ENCODE results near the gene CCDC81.

Gene CCDC81

GRCh38 chr11:86456075-86456939 is 81.6 kb downstream of the CCDC81 start:
- H3K27ac ChIP-seq (ENCODE audit: low read depth, low read length), result no peak overlapping the region

GRCh38 chr11:86458294-86459001 is 83.8 kb downstream of the CCDC81 start:
- H3K9me3 ChIP-seq (ENCODE audit: insufficient read depth, low read depth, low read length), result no peaks in the 10 kb centered on the region
- H3K9ac ChIP-seq (ENCODE audit: low read depth, low read length), result no peak overlapping the region
- no peaks in the 10 kb centered on the region; the same call in 1 of the 2 replicates for H3K4me1 ChIP-seq (ENCODE audit: insufficient read depth, low read length)
- 78% methylated on average over 5 of the region's 5 CpGs for WGBS
- H3K4me3 ChIP-seq (ENCODE audit: low read length), result no peak overlapping the region
- H3K27ac ChIP-seq (ENCODE audit: low read depth, low read length), result no peak overlapping the region
- no peaks in the 10 kb centered on the region for H3K36me3 ChIP-seq (ENCODE audit: insufficient read depth, low read length)
- H3K27me3 ChIP-seq (ENCODE audit: insufficient read depth, low read length), result no peaks in the 10 kb centered on the region

More at GRCh38 chr11:86456075-86456939, 81.6 kb downstream of the CCDC81 start:
- Histone ChIP-seq H3K27me3 (ENCODE audit: insufficient read depth, low read length) (no peaks in the 10 kb centered on the region), H3K4me3 (ENCODE audit: low read length) (no peak overlapping the region), H3K9me3 (ENCODE audit: insufficient read depth, low read depth, low read length) (no peaks in the 10 kb centered on the region), H3K4me1 (ENCODE audit: insufficient read depth, low read length) (no peaks in the 10 kb centered on the region; the same call in 1 of the 2 replicates), H3K36me3 (ENCODE audit: insufficient read depth, low read length) (no peaks in the 10 kb centered on the region), H3K9ac (ENCODE audit: low read depth, low read length) (no peak overlapping the region)
- 17% methylated on average over 9 of the region's 9 CpGs for WGBS

DNA sequence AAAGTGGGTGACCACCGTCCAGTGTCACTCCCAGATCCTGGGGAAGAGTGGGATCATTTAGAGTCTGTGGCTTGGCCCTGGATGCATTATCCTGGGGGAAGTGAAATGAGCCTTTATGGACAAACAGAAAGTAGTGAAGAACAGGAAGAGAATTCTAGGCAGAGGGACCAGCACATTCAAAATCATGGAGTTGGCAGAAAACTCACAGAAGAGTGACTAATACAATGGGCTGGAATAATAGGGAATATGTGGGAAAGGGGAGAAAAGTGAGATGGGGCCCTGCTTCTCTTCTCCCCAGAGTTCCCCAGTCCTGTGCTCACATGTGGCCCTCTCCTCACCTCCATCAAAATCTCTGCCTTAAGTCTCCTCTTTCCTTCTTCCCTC is 84.3 kb downstream of the CCDC81 start:
- no peak overlapping the region for H3K9ac ChIP-seq (ENCODE audit: low read depth, low read length)
- H3K4me1 ChIP-seq (ENCODE audit: insufficient read depth, low read length), result no peaks in the 10 kb centered on the region; the same call in 1 of the 2 replicates
- H3K9me3 ChIP-seq (ENCODE audit: insufficient read depth, low read depth, low read length), result no peaks in the 10 kb centered on the region
- no peak overlapping the region for H3K27ac ChIP-seq (ENCODE audit: low read depth, low read length)
- H3K4me3 ChIP-seq (ENCODE audit: low read length), result no peak overlapping the region
- H3K36me3 ChIP-seq (ENCODE audit: insufficient read depth, low read length), result no peaks in the 10 kb centered on the region
- no peaks in the 10 kb centered on the region for H3K27me3 ChIP-seq (ENCODE audit: insufficient read depth, low read length)
- 93% methylated on average over 1 of the region's 1 CpG for WGBS

DNA sequence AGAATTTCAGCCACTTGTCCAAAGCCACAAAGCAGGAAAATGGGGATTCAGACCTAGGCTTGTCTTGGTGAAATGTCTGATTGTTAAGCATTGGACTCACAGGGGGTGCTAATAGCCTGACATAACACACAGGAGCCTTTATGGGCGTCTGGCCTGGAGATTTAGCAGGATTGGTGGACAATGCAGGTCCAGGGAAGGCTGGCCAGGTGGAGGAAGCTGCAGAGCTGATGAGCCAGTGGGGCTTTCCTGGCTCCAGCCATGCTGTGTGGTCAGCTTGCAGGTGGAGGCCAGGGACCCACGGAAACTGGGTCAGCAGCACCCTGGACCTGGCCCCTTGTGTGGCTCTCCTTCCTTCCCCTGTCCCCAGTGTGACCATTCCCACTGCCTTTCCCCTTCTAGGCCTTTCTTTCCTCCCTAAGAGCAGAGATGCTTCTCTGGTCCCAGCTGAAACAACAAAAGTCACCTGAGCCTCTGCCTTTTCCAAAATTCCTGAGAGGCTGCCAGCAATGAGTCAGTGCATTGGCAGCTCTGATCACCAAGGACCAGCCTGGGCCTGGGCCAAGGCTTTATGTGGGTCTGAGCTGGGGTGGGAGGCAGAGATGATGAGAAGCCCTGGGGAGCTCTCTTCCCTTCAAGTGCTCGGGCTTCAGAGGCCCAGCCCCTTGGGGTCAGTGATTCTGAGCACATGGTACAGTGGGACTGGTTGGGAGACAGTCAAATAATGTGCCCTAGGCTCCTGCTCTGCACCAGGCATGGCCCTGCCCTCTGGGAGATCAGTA is 85.2 kb downstream of the CCDC81 start:
- H3K4me3 ChIP-seq (ENCODE audit: low read length), result no peak overlapping the region
- no peak overlapping the region for H3K27ac ChIP-seq (ENCODE audit: low read depth, low read length)
- no peaks in the 10 kb centered on the region for H3K36me3 ChIP-seq (ENCODE audit: insufficient read depth, low read length)
- no peak overlapping the region for H3K9ac ChIP-seq (ENCODE audit: low read depth, low read length)
- no peaks in the 10 kb centered on the region; the same call in 1 of the 2 replicates for H3K4me1 ChIP-seq (ENCODE audit: insufficient read depth, low read length)
- H3K9me3 ChIP-seq (ENCODE audit: insufficient read depth, low read depth, low read length), result no peaks in the 10 kb centered on the region
- H3K27me3 ChIP-seq (ENCODE audit: insufficient read depth, low read length), result no peaks in the 10 kb centered on the region
- 69% methylated on average over 3 of the region's 3 CpGs for WGBS

DNA sequence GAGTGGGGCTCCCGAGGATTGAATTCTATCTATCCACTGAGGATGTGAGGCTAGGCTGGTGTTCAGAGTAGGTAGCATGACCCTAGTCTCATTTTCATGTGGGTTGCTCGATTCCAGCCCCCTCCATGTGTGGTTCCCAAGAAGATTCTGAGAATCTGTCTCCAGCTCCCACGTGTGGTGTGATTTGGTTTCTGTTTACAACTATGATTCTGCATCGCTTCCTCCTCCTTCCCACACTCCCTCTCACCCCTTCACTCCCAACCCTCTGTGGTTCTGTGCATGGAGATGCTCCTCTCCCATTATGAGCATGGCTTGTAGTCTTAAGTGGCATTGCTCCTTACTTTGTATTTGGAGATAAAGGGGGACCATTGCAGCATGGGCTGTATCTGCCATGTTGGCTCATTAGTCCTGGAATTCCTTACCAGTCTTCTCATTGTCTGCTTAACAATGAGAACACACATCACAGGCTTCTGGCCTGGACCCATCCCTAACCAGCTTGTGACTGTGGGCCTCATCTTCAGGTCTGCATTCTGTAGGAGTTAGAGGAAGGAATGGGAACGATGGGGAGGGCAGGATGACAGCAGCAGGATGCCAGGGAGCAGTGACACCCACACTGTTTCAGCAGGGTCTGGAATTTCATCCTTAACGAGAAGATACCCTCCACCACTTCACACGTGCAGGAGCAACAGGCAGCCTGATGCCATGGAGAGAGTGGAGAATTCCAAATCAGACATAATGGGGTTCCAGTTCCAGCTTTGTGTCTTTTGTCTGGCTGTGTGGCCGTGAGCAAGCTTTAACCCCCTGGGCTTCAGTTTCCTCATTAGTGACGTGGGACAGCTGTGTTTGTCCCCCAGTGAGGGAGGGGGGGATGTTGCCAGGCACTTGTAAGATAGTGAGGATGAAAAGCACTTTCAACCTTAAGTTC is 86.0 kb downstream of the CCDC81 start:
- no peak overlapping the region for H3K27ac ChIP-seq (ENCODE audit: low read depth, low read length)
- H3K9ac ChIP-seq (ENCODE audit: low read depth, low read length), result no peak overlapping the region
- WGBS, result 87% methylated on average over 9 of the region's 9 CpGs

GRCh38 chr11:86461892-86462291 is 87.2 kb downstream of the CCDC81 start:
- H3K9me3 ChIP-seq (ENCODE audit: insufficient read depth, low read depth, low read length), result no peaks in the 10 kb centered on the region
- H3K4me3 ChIP-seq (ENCODE audit: low read length), result no peak overlapping the region
- no peaks in the 10 kb centered on the region for H3K27me3 ChIP-seq (ENCODE audit: insufficient read depth, low read length)
- WGBS, result 100% methylated on average over 1 of the region's 1 CpG
- no peaks in the 10 kb centered on the region; the same call in 1 of the 2 replicates for H3K4me1 ChIP-seq (ENCODE audit: insufficient read depth, low read length)
- no peak overlapping the region for H3K9ac ChIP-seq (ENCODE audit: low read depth, low read length)
- H3K36me3 ChIP-seq (ENCODE audit: insufficient read depth, low read length), result no peaks in the 10 kb centered on the region
- H3K27ac ChIP-seq (ENCODE audit: low read depth, low read length), result no peak overlapping the region

More for the DNA sequence above, 86.0 kb downstream of the CCDC81 start:
- no peaks in the 10 kb centered on the region for H3K9me3 ChIP-seq (ENCODE audit: insufficient read depth, low read depth, low read length)
- H3K36me3 ChIP-seq (ENCODE audit: insufficient read depth, low read length), result no peaks in the 10 kb centered on the region
- no peaks in the 10 kb centered on the region for H3K27me3 ChIP-seq (ENCODE audit: insufficient read depth, low read length)
- H3K4me3 ChIP-seq (ENCODE audit: low read length), result no peak overlapping the region
- H3K4me1 ChIP-seq (ENCODE audit: insufficient read depth, low read length), result no peaks in the 10 kb centered on the region; the same call in 1 of the 2 replicates

GRCh38 chr11:86463120-86463519 is 88.4 kb downstream of the CCDC81 start:
- no peaks in the 10 kb centered on the region for H3K9me3 ChIP-seq (ENCODE audit: insufficient read depth, low read depth, low read length)
- no peaks in the 10 kb centered on the region for H3K36me3 ChIP-seq (ENCODE audit: insufficient read depth, low read length)
- H3K4me1 ChIP-seq (ENCODE audit: insufficient read depth, low read length), result no peaks in the 10 kb centered on the region; the same call in 1 of the 2 replicates
- H3K4me3 ChIP-seq (ENCODE audit: low read length), result no peak overlapping the region
- no peaks in the 10 kb centered on the region for H3K27me3 ChIP-seq (ENCODE audit: insufficient read depth, low read length)
- WGBS, result 84% methylated on average over 7 of the region's 7 CpGs
- H3K27ac ChIP-seq (ENCODE audit: low read depth, low read length), result no peak overlapping the region
- H3K9ac ChIP-seq (ENCODE audit: low read depth, low read length), result no peak overlapping the region

- WGBS, result 96% methylated on average over 5 of the region's 5 CpGs
- no peaks in the 10 kb centered on the region for H3K9me3 ChIP-seq (ENCODE audit: insufficient read depth, low read depth, low read length)
- H3K27ac ChIP-seq (ENCODE audit: low read depth, low read length), result no peak overlapping the region
- H3K4me3 ChIP-seq (ENCODE audit: low read length), result no peak overlapping the region
- no peaks in the 10 kb centered on the region for H3K36me3 ChIP-seq (ENCODE audit: insufficient read depth, low read length)
- H3K27me3 ChIP-seq (ENCODE audit: insufficient read depth, low read length), result no peaks in the 10 kb centered on the region
- no peaks in the 10 kb centered on the region; the same call in 1 of the 2 replicates for H3K4me1 ChIP-seq (ENCODE audit: insufficient read depth, low read length)
- no peak overlapping the region for H3K9ac ChIP-seq (ENCODE audit: low read depth, low read length)
Measured at GRCh38 chr11:86463955-86464354, 89.3 kb downstream of the CCDC81 start.

DNA sequence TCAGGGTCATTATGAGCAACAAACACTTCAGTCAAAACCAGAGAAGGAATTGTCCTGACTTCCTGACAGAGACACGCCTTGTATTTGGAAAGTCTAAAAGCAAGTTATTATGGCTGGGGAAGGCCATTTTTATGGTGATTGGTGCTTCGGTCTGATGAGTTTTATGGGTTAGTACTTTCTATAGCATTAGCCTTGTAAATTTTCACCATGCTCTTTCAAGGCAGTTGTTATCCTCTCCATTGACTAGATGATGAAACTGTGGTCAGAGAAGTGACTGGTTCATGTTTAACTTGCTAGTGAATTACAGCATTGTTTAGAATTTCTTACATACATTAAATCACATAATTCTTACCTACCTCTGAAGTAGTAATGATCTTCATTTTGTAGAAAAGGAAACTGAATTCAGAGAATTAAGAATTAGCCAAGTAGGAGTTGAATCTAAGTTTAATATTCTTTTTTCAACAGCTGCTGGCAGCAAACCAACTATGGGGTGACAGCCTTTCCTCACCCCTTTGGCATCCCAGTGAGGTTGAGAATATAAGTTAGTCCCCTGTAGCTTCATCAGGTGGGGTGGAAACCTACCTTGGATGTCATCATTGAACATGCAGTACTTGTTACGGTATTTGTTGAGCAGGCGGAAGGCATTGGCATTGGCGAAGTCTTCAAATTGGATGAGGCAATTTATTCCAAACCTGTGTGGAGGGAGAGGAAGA is 90.0 kb downstream of the CCDC81 start:
- WGBS, result 96% methylated on average over 5 of the region's 5 CpGs
- Histone ChIP-seq H3K4me1 (ENCODE audit: insufficient read depth, low read length) (no peaks in the 10 kb centered on the region; the same call in 1 of the 2 replicates), H3K27me3 (ENCODE audit: insufficient read depth, low read length) (no peaks in the 10 kb centered on the region), H3K9ac (ENCODE audit: low read depth, low read length) (no peak overlapping the region), H3K27ac (ENCODE audit: low read depth, low read length) (no peak overlapping the region), H3K4me3 (ENCODE audit: low read length) (no peak overlapping the region), H3K36me3 (ENCODE audit: insufficient read depth, low read length) (no peaks in the 10 kb centered on the region), H3K9me3 (ENCODE audit: insufficient read depth, low read depth, low read length) (no peaks in the 10 kb centered on the region)

DNA sequence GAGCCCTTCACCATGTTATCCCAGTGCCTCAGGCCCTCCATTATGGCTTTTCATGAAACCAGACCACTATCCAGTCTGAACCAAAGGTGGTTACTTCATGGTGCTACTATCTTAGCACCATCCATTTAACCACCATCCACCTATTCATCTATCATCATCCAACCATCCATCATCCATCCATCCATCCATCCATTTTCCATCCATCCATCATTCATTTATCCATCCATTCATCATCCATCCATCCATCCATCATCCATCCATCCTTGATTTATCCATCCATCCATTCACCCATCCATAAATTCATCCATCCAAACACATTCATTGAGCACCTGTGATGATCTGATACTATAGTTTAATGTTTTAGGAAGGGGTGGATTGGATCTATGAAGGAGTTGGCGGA is 93.5 kb downstream of the CCDC81 start:
- Histone ChIP-seq H3K9ac (ENCODE audit: low read depth, low read length) (no peak overlapping the region), H3K36me3 (ENCODE audit: insufficient read depth, low read length) (no peaks in the 10 kb centered on the region), H3K4me1 (ENCODE audit: insufficient read depth, low read length) (no peaks in the 10 kb centered on the region), H3K27me3 (ENCODE audit: insufficient read depth, low read length) (no peaks in the 10 kb centered on the region), H3K4me3 (ENCODE audit: low read length) (no peak overlapping the region), H3K27ac (ENCODE audit: low read depth, low read length) (no peak overlapping the region), H3K9me3 (ENCODE audit: insufficient read depth, low read depth, low read length) (no peaks in the 10 kb centered on the region)
- 100% methylated on average over 1 of the region's 1 CpG for WGBS

Data from HUES64 (cell line).